RWPE1 (cell line): ENCODE measurements around the gene TTLL9.

Source experiments
- CTCF ChIA-PET: fragments of 350-600 bp; sonication (Branson Sonifier 250); formaldehyde crosslinking; extraction: SDS; loops from one replicate; lab custom pipeline; 2021; lab: Yijun Ruan, JAX
- POLR2A ChIA-PET: fragments of 400-600 bp; formaldehyde crosslinking; extraction: SDS; loops from one replicate; lab custom pipeline; 2020; ENCODE audit warnings: antibody characterized with exemption; ENCODE audit not compliant: low non-redundant PET; lab: Yijun Ruan, JAX
- DNase-seq: peaks from one replicate; pipeline ENCODE4 v3.0.0; 2012; ENCODE audit warnings: low spot score
- H3K27ac ChIP-seq: fragments of 450-650 bp; 2 replicates; pipeline ENCODE4 v1.5.1; 2017
- CTCF ChIP-seq: fragments of 450-650 bp; conservative IDR thresholded peaks from 2 replicates; pipeline ENCODE4 v1.5.1; 2017; ENCODE audit warnings: low read depth, mild to moderate bottlenecking

The TTLL9 gene

GRCh38 chr20:31951203-31951529 lies 80.7 kb downstream of the TTLL9 start:
- no peak for DNase-seq
- ChIA-PET CTCF (interaction anchor here (0.8 to 3.7 kb wide), 12 partner anchors 18 to 140 kb away, joined by 3 to 73 read pairs (median 5); no protein-coding TSS in a partner anchor), POLR2A (interaction anchor here (1.1 kb wide), 1 partner anchor 10 kb away, joined by 3 read pairs; no protein-coding TSS in a partner anchor)
- no peak for TF ChIP-seq CTCF
- peak overlapping the region; percentile 61 for H3K27ac ChIP-seq

DNA sequence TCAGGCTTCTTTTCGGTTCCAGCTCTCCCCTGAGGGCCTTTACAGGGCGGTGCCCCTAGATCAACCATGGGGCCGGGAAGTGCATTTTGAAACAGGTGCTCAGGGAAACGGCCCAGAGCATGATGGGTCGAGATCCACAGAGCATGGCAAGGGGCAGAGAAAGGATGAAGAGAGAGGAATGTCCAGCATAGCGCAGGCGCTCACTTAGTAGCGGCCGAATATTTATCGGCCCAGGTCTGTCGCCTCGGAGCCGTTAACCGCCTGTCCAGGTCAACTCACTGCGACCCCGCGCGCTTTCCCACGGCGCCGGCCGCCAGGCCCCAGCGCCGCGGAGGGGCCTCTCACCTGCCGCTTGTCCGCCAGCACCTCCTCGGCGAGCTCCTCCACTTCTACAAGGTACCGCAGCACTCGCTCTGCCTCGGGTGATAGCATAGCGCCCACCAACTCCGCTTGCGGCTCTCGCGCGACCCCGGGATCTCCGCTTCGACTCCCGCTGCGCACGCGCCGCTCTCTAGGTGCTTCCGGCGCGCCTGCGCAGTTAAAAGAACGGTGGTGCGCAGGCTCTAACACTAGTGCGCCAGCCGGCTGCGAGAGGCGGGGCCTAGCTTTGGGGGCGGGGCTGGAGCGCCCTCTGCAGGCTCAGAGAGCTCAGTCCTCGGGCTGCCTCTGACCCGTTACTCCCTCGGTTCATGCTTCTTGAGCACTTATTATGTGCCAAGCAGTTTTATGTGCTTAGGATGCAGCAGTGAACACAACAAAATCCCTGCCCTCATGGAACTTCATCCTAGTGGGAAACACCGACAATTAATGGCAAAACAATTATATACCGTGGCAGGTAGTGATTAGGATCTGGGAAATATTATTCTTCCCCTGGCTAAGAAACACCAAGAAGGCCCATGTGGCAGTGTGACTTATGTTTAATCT lies 81.4 kb downstream of the TTLL9 start, which contains the start of gene PDRG1:
Gene PDRG1 (minus strand): TSS at position 517 of the 924 bp plus-strand sequence. CDS start 85 bp downstream, at position 432.
- CTCF ChIA-PET: interaction anchor here (0.6 to 3.7 kb wide), 34 partner anchors 8 to 838 kb away, joined by 3 to 73 read pairs (median 4); no protein-coding TSS in a partner anchor
- POLR2A ChIA-PET: interaction anchor here (0.5 to 1.1 kb wide), 7 partner anchors 10 to 118 kb away, joined by 3 to 7 read pairs (median 3); no protein-coding TSS in a partner anchor
- peak within 1 kb of the TSS; percentile 61 for H3K27ac ChIP-seq
- DNase-seq: peak; percentile 98
- TF ChIP-seq CTCF: peak; percentile 100

DNA sequence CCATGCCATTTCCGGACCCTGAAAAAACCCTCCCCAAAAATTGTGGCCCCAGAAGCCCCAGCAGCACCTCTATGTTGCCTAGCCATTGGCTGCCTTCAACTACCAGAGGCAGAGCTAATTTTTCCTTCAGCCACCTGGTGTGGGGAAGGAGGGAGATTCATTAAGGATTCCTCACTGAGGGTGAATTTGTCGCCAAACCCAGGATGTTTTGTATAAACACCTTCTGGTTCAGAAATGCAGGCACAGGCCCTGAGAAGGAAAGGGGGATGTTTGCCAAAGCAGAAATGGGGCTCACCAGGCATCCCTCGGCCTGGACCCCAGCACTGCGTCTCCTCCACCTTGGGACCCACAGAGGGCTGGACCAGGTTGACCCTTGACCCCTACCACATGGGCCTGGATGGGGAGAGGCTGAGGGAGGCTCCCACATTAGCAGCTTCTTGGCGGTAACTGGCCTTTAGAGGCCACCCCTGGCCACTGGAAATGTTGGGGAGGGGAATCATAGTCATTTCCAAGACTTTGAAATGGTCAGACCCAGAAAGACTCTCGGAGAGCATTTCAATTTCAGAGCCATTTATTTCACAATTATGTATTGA lies 83.2 kb downstream of the TTLL9 start:
- no peak overlapping the region for H3K27ac ChIP-seq
- POLR2A ChIA-PET: no interaction called here
- no peak for TF ChIP-seq CTCF
- no peak for DNase-seq
- CTCF ChIA-PET: interaction anchor here (0.7 to 3.7 kb wide), 5 partner anchors 13 to 214 kb away, joined by 3 to 73 read pairs (median 9); no protein-coding TSS in a partner anchor

DNA sequence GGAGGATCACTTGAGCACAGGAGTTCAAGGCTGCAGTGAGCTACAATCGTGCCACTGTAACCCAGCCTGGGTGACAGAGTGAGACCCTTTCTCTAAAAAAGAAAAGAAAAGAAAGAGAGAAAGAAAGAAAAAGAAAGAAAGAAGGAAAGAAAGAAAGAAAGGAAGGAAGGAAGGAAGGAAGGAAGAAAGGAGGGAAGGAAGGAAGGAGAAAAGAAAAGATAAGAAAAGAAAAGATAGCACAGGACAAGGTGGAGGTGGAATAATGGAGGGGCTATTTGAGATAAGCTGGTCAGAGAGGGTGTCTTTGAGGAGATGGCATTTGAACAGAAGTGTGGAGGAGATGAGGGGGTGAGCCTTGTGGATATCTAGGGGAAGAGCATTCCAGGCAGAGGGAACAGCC lies 84.1 kb downstream of the TTLL9 start:
- no peak for TF ChIP-seq CTCF
- CTCF ChIA-PET: interaction anchor here (1.4 kb wide), 1 partner anchor 77 kb away, joined by 4 read pairs; no protein-coding TSS in a partner anchor
- DNase-seq: no peak
- POLR2A ChIA-PET: no interaction called here
- no peak overlapping the region for H3K27ac ChIP-seq

DNA sequence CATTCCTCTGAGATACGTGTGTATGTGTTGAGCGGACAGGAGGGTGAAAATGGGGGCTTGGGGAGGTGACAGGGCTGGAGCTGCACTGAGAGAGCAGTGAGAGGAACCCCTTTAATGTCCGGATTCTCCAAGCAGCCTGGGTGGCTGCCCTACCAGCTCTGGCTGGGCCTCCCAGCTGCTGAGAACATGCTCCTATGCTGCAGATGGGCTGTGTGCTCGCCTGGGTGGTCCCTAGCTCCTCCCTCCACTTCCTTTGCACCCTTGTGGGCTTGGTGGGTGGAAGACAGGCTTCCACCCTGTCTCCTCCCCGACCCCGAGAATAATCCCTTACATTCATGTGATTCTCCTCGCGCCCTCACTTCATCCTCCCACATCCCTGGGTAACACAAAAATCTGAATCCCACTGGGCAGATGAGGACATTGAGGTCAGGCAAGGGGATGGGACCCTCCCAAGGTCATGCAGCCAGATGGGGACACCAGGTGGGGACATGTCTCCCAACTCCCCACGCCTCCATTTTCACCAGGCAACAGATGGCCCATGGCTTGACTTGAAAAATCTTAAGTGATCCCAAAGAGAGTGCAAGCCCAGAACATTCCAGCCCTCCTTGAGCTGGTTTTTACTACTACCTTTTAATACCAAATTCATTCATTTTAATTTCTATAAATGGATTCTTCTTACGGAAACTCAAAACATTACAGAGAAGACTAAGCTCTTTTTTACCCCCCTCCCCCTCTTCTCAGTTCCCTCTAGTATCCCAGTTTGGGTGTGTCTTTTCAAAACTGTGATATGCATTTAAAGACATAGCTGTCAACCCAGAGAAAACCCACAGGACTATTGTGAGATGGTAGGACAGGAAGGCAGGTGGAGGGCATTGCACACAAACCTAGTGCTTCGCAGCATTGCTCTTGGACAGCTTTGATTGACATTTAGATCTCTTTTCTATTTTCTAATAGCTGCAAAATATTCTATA lies 86.4 kb downstream of the TTLL9 start:
- DNase-seq: no peak
- no peak overlapping the region for H3K27ac ChIP-seq
- ChIA-PET POLR2A (no interaction called here), CTCF (interaction anchor here (0.6 to 1.5 kb wide), 4 partner anchors 53 to 558 kb away, joined by 3 to 4 read pairs (median 4); no protein-coding TSS in a partner anchor)
- TF ChIP-seq CTCF: no peak
